GM12891 (cell line): ENCODE measurements around the gene MRPL38.

Experiments
- PAX5 ChIP-seq: IDR thresholded peaks from 2 replicates; pipeline ENCODE4 v1.6.1; 2011; ENCODE audit warnings: low read length, moderate library complexity, mild to moderate bottlenecking; ENCODE audit not compliant: insufficient read depth, severe bottlenecking
- POLR2A ChIP-seq: IDR thresholded peaks from 2 replicates; pipeline ENCODE4 v1.6.1; 2011; ENCODE audit warnings: low read depth, low read length, control low read depth
- POLR2AphosphoS5 ChIP-seq: IDR thresholded peaks from 2 replicates; pipeline ENCODE4 v1.6.1; 2011; ENCODE audit warnings: low read depth, low read length, control low read depth
- TAF1 ChIP-seq: IDR thresholded peaks from 2 replicates; pipeline ENCODE4 v1.6.1; 2011; ENCODE audit warnings: low read depth, low read length, control low read depth

GRCh38 chr17:75876190-75876937, 28.3 kb downstream of the MRPL38 start:
- TF ChIP-seq POLR2A (no peak), POLR2AphosphoS5 (no peak), TAF1 (no peak), PAX5 (no peak)
